ENCODE measurements around the gene PRKAR1A. TPM values are rescaled to one million over a fixed set of nuclear protein-coding genes. Genes with fewer than 3 reads are reported as not detected.
A peak's percentile ranks its signal among the peaks of the same experiment; 100 is the strongest.

The PRKAR1A gene
- total and polyA plus RNA-seq, 10 donors, result 36.2 to 392 (median 313) TPM

DNA sequence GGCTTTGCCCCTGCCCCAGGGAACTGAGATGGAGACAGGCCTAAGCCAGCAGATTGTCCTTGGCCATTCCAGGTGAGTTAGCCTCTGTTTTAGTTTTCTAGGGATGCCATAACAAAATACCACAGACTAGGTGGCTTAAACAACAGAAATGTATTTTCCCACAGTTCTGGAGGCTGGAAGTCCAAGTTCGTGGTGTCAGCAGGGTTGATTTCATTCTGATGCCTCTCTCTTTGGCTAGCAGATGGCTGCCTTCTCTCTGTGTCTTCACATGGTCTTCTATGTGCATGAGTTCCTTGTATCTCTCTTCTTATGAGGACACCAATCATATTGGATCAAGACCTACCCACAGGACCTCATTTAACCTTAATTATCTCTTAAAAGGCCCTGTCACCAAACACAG lies 76.1 kb downstream of the PRKAR1A start:
- Histone ChIP-seq H3K4me3 (no peak overlapping the region), H3K27me3 (replicated peaks in 1 of 7) (peaks cover 0 to 17% (median 0%) of the 10 kb centered on the region in 7 donors), H3K27ac (no peak overlapping the region), H3K36me3 (no peaks in the 10 kb centered on the region), H3K4me1 (peaks cover 0 to 12% (median 0%) of the 10 kb centered on the region in 6 donors), H3K9me3 (peaks cover 0 to 13% (median 2%) of the 10 kb centered on the region in 8 donors)
- DNase-seq, result no peak
- WGBS, 5 donors, result 67 to 88% (median 74%) methylated on average over 1 of the region's 1 CpG
- TF ChIP-seq POLR2A (IDR thresholded peaks at IDR 0.05) (no peak), POLR2AphosphoS5 (IDR thresholded peaks at IDR 0.05) (no peak), CTCF (IDR thresholded peaks at IDR 0.05 in 8 of 11, conservative IDR thresholded peaks at IDR 0.05 in 3 of 11) (no peak)
- intact Hi-C loops (cut with DNase I; ENCODE audit: low total_unique reads), result no loop called here

GRCh38 chr17:68589086-68589485 lies 76.9 kb downstream of the PRKAR1A start:
- 61 to 93% (median 86%) methylated on average over 3 of the region's 3 CpGs for WGBS, 5 donors
- no peak for DNase-seq
- intact Hi-C loops (cut with DNase I; ENCODE audit: low total_unique reads), result no loop called here
- Histone ChIP-seq H3K9me3 (peaks cover 0 to 13% (median 2%) of the 10 kb centered on the region in 8 donors), H3K4me1 (peaks cover 0 to 15% (median 0%) of the 10 kb centered on the region in 6 donors), H3K4me3 (no peak overlapping the region), H3K27me3 (replicated peaks in 1 of 7) (peaks cover 0 to 24% (median 0%) of the 10 kb centered on the region in 7 donors), H3K36me3 (no peaks in the 10 kb centered on the region), H3K27ac (no peak overlapping the region)
- TF ChIP-seq POLR2A (IDR thresholded peaks at IDR 0.05), result no peak
- TF ChIP-seq POLR2AphosphoS5 (IDR thresholded peaks at IDR 0.05), result no peak
- TF ChIP-seq CTCF (IDR thresholded peaks at IDR 0.05 in 8 of 11, conservative IDR thresholded peaks at IDR 0.05 in 3 of 11), result no peak

DNA sequence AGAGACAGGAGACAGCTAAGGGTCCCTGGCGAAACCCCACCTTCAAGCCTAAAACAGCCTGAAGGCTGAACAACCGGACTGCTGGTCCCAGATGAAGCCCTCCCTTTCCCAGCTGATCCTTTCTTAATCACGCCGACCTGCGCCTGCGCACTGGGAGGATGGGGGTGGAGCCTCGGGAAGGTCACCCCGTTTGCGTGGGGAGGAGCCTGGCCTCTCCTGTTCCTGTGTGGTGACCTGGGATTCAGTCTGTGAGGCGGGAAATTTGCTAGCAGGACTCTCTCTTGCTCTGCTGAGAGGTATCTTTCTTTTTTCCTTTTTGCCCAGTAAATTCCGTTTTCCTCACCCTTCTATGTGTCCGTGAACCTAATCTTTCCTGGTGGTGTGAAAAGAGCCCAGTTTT lies 79.4 kb downstream of the PRKAR1A start:
- intact Hi-C loops (cut with DNase I; ENCODE audit: low total_unique reads), result no loop called here
- H3K4me3 ChIP-seq, result no peak overlapping the region
- peaks cover 0 to 13% (median 2%) of the 10 kb centered on the region in 8 donors for H3K9me3 ChIP-seq
- peaks cover 0 to 31% (median 9%) of the 10 kb centered on the region in 6 donors for H3K4me1 ChIP-seq
- peak overlapping the region in 3 of 8 donors; percentile 13 to 22 (median 15) for H3K27ac ChIP-seq
- H3K27me3 ChIP-seq (replicated peaks in 1 of 7), result peaks cover 0 to 30% (median 0%) of the 10 kb centered on the region in 7 donors
- no peaks in the 10 kb centered on the region for H3K36me3 ChIP-seq
- TF ChIP-seq CTCF (IDR thresholded peaks at IDR 0.05 in 8 of 11, conservative IDR thresholded peaks at IDR 0.05 in 3 of 11) (no peak), POLR2A (IDR thresholded peaks at IDR 0.05) (no peak), POLR2AphosphoS5 (IDR thresholded peaks at IDR 0.05) (peak in 2 of 3 donors; percentile 32 to 63)
- no peak for DNase-seq
- 51 to 81% (median 78%) methylated on average over 12 of the region's 12 CpGs for WGBS, 5 donors

DNA sequence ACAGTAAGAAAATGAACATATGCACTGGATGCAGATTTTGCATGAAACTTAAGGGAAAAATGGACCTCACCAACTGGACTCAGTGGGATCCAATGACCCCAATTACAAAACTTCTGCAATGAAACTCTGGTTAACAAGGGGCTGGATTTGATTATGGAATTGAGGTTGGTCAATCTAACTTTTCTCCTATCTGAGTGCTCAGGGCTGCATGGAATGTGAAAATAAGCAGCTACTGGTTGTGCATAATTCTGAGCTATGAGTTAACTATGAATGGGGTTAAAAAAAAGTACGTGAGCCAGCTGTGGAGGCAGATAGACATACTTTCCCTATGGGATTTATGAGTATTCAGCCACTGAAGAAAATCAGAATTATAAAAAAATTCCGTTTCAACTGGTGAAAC lies 79.8 kb downstream of the PRKAR1A start:
- H3K36me3 ChIP-seq, result no peaks in the 10 kb centered on the region
- no peak overlapping the region for H3K4me3 ChIP-seq
- peaks cover 0 to 30% (median 0%) of the 10 kb centered on the region in 7 donors for H3K27me3 ChIP-seq (replicated peaks in 1 of 7)
- 64 to 91% (median 76%) methylated on average over 2 of the region's 2 CpGs for WGBS, 5 donors
- no peak overlapping the region for H3K27ac ChIP-seq
- peaks cover 0 to 31% (median 9%) of the 10 kb centered on the region in 6 donors for H3K4me1 ChIP-seq
- intact Hi-C loops (cut with DNase I; ENCODE audit: low total_unique reads), result no loop called here
- no peak for DNase-seq
- TF ChIP-seq POLR2AphosphoS5 (IDR thresholded peaks at IDR 0.05) (no peak), CTCF (IDR thresholded peaks at IDR 0.05 in 8 of 11, conservative IDR thresholded peaks at IDR 0.05 in 3 of 11) (no peak), POLR2A (IDR thresholded peaks at IDR 0.05) (no peak)
- H3K9me3 ChIP-seq, result peaks cover 0 to 13% (median 2%) of the 10 kb centered on the region in 8 donors
